IPS-20b (cell line): ENCODE results near the gene CHAC1.

Experiments used
- H3K27ac ChIP-seq: one replicate; pipeline ENCODE4 v1.5.1; 2013; ENCODE audit warnings: low read length
- H3K27me3 ChIP-seq: 2 replicates; pipeline ENCODE4 v1.6.1; 2013; ENCODE audit warnings: mild to moderate bottlenecking, low read length, inconsistent platforms; ENCODE audit not compliant: insufficient read depth
- H3K36me3 ChIP-seq: 2 replicates; pipeline ENCODE4 v1.6.1; 2013; ENCODE audit warnings: low read depth, mild to moderate bottlenecking, inconsistent platforms, low read length, moderate library complexity; ENCODE audit not compliant: insufficient read depth
- H3K4me1 ChIP-seq: 2 replicates; pipeline ENCODE4 v1.6.1; 2013; ENCODE audit warnings: mild to moderate bottlenecking, control low read depth, inconsistent platforms, low read length, moderate library complexity; ENCODE audit not compliant: insufficient read depth
- H3K4me3 ChIP-seq: 2 replicates; pipeline ENCODE4 v1.5.1; 2013; ENCODE audit warnings: mild to moderate bottlenecking, low read length, inconsistent platforms
- H3K9ac ChIP-seq: 2 replicates; pipeline ENCODE4 v1.6.1; 2013; ENCODE audit warnings: low read depth, mild to moderate bottlenecking, inconsistent platforms, low read length, moderate library complexity
- H3K9me3 ChIP-seq: 2 replicates; pipeline ENCODE4 v1.6.1; 2013; ENCODE audit warnings: mild to moderate bottlenecking, low read depth, low read length, inconsistent platforms; ENCODE audit not compliant: insufficient read depth

CHAC1 gene

GRCh38 chr15:40952901-40953712 is at the start of gene CHAC1:
TSS of gene CHAC1 (plus strand) at chr15:40953471. CDS start at chr15:40953584, 113 bp downstream.
- H3K36me3 ChIP-seq: peaks cover 23% of the 10 kb centered on the region
- no peaks in the 10 kb centered on the region for H3K9me3 ChIP-seq
- peak within 1 kb of the TSS; percentile 89 for H3K9ac ChIP-seq
- H3K27me3 ChIP-seq: no peaks in the 10 kb centered on the region; the same call in 1 of the 2 replicates
- H3K27ac ChIP-seq: peak within 1 kb of the TSS; percentile 47
- H3K4me3 ChIP-seq: peak within 1 kb of the TSS; percentile 86
- H3K4me1 ChIP-seq: peaks cover 8% of the 10 kb centered on the region; the same call in 1 of the 2 replicates

- no peak overlapping the region for H3K9ac ChIP-seq
- H3K4me1 ChIP-seq: peaks cover 9% of the 10 kb centered on the region; the same call in 1 of the 2 replicates
- H3K27me3 ChIP-seq: no peaks in the 10 kb centered on the region
- no peak overlapping the region for H3K4me3 ChIP-seq
- no peak overlapping the region for H3K27ac ChIP-seq
- no peaks in the 10 kb centered on the region for H3K9me3 ChIP-seq
- H3K36me3 ChIP-seq: peaks cover 51% of the 10 kb centered on the region
Measured at GRCh38 chr15:40904552-40905201, 48.6 kb upstream of the CHAC1 start.

GRCh38 chr15:40906091-40906990 is 46.9 kb upstream of the CHAC1 start:
- Histone ChIP-seq H3K27me3 (no peaks in the 10 kb centered on the region), H3K4me1 (peaks cover 12% of the 10 kb centered on the region), H3K27ac (no peak overlapping the region), H3K9me3 (no peaks in the 10 kb centered on the region), H3K9ac (no peak overlapping the region), H3K4me3 (peak overlapping the region; percentile 70; the same call in 1 of the 2 replicates), H3K36me3 (peaks cover 35% of the 10 kb centered on the region)

GRCh38 chr15:40906991-40907802 is 46.1 kb upstream of the CHAC1 start:
- Histone ChIP-seq H3K27ac (no peak overlapping the region), H3K9me3 (no peaks in the 10 kb centered on the region), H3K9ac (no peak overlapping the region), H3K4me3 (peak overlapping the region; percentile 70; the same call in 1 of the 2 replicates), H3K27me3 (no peaks in the 10 kb centered on the region), H3K4me1 (peaks cover 15% of the 10 kb centered on the region), H3K36me3 (peaks cover 29% of the 10 kb centered on the region)

GRCh38 chr15:40908095-40908494 is 45.2 kb upstream of the CHAC1 start:
- H3K9me3 ChIP-seq: no peaks in the 10 kb centered on the region
- H3K27me3 ChIP-seq: no peaks in the 10 kb centered on the region
- peaks cover 15% of the 10 kb centered on the region for H3K4me1 ChIP-seq
- no peak overlapping the region for H3K27ac ChIP-seq
- no peak overlapping the region for H3K4me3 ChIP-seq
- no peak overlapping the region for H3K9ac ChIP-seq
- peaks cover 20% of the 10 kb centered on the region for H3K36me3 ChIP-seq

GRCh38 chr15:40909662-40910630 is 43.3 kb upstream of the CHAC1 start:
- Histone ChIP-seq H3K27ac (no peak overlapping the region), H3K9me3 (no peaks in the 10 kb centered on the region), H3K9ac (no peak overlapping the region), H3K4me1 (peaks cover 15% of the 10 kb centered on the region), H3K27me3 (no peaks in the 10 kb centered on the region), H3K36me3 (peaks cover 7% of the 10 kb centered on the region; the same call in 1 of the 2 replicates), H3K4me3 (no peak overlapping the region)

- no peak overlapping the region for H3K4me3 ChIP-seq
- H3K9ac ChIP-seq: peak overlapping the region; percentile 16; the same call in 1 of the 2 replicates
- H3K4me1 ChIP-seq: peaks cover 10% of the 10 kb centered on the region; the same call in 1 of the 2 replicates
- H3K36me3 ChIP-seq: no peaks in the 10 kb centered on the region
- H3K9me3 ChIP-seq: no peaks in the 10 kb centered on the region
- H3K27ac ChIP-seq: no peak overlapping the region
- 0 out of 2 replicates have a peak, but pooled peaks cover under 1% of the 10 kb centered on the region for H3K27me3 ChIP-seq
Measured at GRCh38 chr15:40911141-40911540, 42.1 kb upstream of the CHAC1 start.

GRCh38 chr15:40911693-40912092 is 41.6 kb upstream of the CHAC1 start:
- Histone ChIP-seq H3K27me3 (peaks cover 6% of the 10 kb centered on the region; the same call in 1 of the 2 replicates), H3K4me1 (peaks cover 8% of the 10 kb centered on the region; the same call in 1 of the 2 replicates), H3K27ac (no peak overlapping the region), H3K36me3 (no peaks in the 10 kb centered on the region), H3K9me3 (no peaks in the 10 kb centered on the region), H3K4me3 (no peak overlapping the region), H3K9ac (no peak overlapping the region; the same call in 1 of the 2 replicates)

GRCh38 chr15:40912478-40912877 is 40.8 kb upstream of the CHAC1 start:
- Histone ChIP-seq H3K9me3 (no peaks in the 10 kb centered on the region), H3K27me3 (peaks cover 14% of the 10 kb centered on the region), H3K36me3 (no peaks in the 10 kb centered on the region), H3K4me3 (no peak overlapping the region), H3K4me1 (peaks cover 6% of the 10 kb centered on the region; the same call in 1 of the 2 replicates), H3K9ac (no peak overlapping the region), H3K27ac (no peak overlapping the region)

- H3K4me3 ChIP-seq: no peak overlapping the region
- no peak overlapping the region for H3K9ac ChIP-seq
- H3K4me1 ChIP-seq: peaks cover 6% of the 10 kb centered on the region; the same call in 1 of the 2 replicates
- H3K9me3 ChIP-seq: no peaks in the 10 kb centered on the region
- H3K27ac ChIP-seq: no peak overlapping the region
- H3K27me3 ChIP-seq: peaks cover 29% of the 10 kb centered on the region
- H3K36me3 ChIP-seq: no peaks in the 10 kb centered on the region
Measured at GRCh38 chr15:40914013-40914412, 39.3 kb upstream of the CHAC1 start.
